Peyer's patch (tissue), 4 donors: ENCODE data around the gene MYBPC3. TPM values are rescaled to one million over a fixed set of nuclear protein-coding genes. Genes with fewer than 3 reads are reported as not detected.
A peak's percentile ranks its signal among the peaks of the same experiment; 100 is the strongest.
"Not testable (repeated sequence)": the region's sequence is repeated elsewhere in the genome, so short reads cannot be mapped to it uniquely, and the experiment has no call there.

ENCODE experiments used
- DNase-seq, 3 donors: peaks; one replicate each; pipeline ENCODE4 v3.0.0-alpha.2; 2017 to 2019
- H3K27ac ChIP-seq, 4 donors: fragments of 200-600 bp; sonication (generic); one replicate each; pipeline ENCODE4 v1.5.1; 2016 to 2019
- H3K27me3 ChIP-seq, 2 donors: fragments of 200-600 bp; sonication (generic); one replicate each; pipeline ENCODE4 v1.5.1; 2019
- H3K36me3 ChIP-seq, 3 donors: fragments of 200-600 bp; sonication (generic); one replicate each; pipeline ENCODE4 v1.5.1; 2016 to 2019
- H3K4me1 ChIP-seq, 4 donors: fragments of 200-600 bp; sonication (generic); one replicate each; pipeline ENCODE4 v1.5.1; 2016 to 2019
- H3K4me3 ChIP-seq, 4 donors: fragments of 200-600 bp; sonication (generic); 1 replicate in 3 of 4; 2 replicates in 1 of 4; pipeline ENCODE4 v1.5.1; 2016 to 2019; ENCODE audit warnings: mild to moderate bottlenecking in 1 of 4
- H3K9me3 ChIP-seq, 4 donors: fragments of 200-600 bp; sonication (generic); one replicate each; pipeline ENCODE4 v1.5.1; 2016 to 2019; ENCODE audit warnings: mild to moderate bottlenecking in 1 of 4
- CTCF ChIP-seq, 6 experiments: fragments of 450-650 bp in 4 of 6; fragments of 200-600 bp in 2 of 6; sonication (generic) in 1 of 6; IDR thresholded peaks; one replicate each; pipeline ENCODE4 v1.5.1; 2017 to 2019; ENCODE audit warnings: antibody characterized with exemption in 6 of 6, mild to moderate bottlenecking in 3 of 6, moderate library complexity in 1 of 6
- POLR2A ChIP-seq, 2 donors: fragments of 450-650 bp; IDR thresholded peaks; one replicate each; pipeline ENCODE4 v1.5.1; 2017; ENCODE audit warnings: antibody characterized with exemption in 2 of 2, mild to moderate bottlenecking in 2 of 2, moderate library complexity in 2 of 2
- total RNA-seq, 4 donors: library from RNA; depleted of rRNA; stranded (reverse); fragments of >200 nt; gene quantifications; one replicate each; pipeline ENCODE4 v1.1.0, GENCODE V29; 2016

The MYBPC3 gene
- total RNA-seq, 4 donors from 2014 or later, result not detected

GRCh38 chr11:47318166-47318565, 34.3 kb downstream of the MYBPC3 start:
- no peak for DNase-seq
- H3K4me3 ChIP-seq, result no peak overlapping the region
- no peaks in the 10 kb centered on the region for H3K27me3 ChIP-seq
- no peak for TF ChIP-seq POLR2A (IDR thresholded peaks at IDR 0.05)
- TF ChIP-seq CTCF (IDR thresholded peaks at IDR 0.05), result no peak
- H3K27ac ChIP-seq, result no peak overlapping the region
- no peaks in the 10 kb centered on the region for H3K9me3 ChIP-seq
- peaks cover 0 to 65% (median 0%) of the 10 kb centered on the region in 3 donors for H3K36me3 ChIP-seq
- no peaks in the 10 kb centered on the region for H3K4me1 ChIP-seq

GRCh38 chr11:47317064-47317828, 35.3 kb downstream of the MYBPC3 start:
- H3K27ac ChIP-seq, result no peak overlapping the region
- peaks cover 0 to 74% (median 0%) of the 10 kb centered on the region in 3 donors for H3K36me3 ChIP-seq
- H3K4me1 ChIP-seq, result no peaks in the 10 kb centered on the region
- TF ChIP-seq POLR2A (IDR thresholded peaks at IDR 0.05), result no peak
- TF ChIP-seq CTCF (IDR thresholded peaks at IDR 0.05), result no peak
- H3K27me3 ChIP-seq, result no peaks in the 10 kb centered on the region
- H3K9me3 ChIP-seq, result no peaks in the 10 kb centered on the region
- peak in 1 of 3 donors; percentile 30 for DNase-seq
- no peak overlapping the region for H3K4me3 ChIP-seq

GRCh38 chr11:47316501-47316900, 36.0 kb downstream of the MYBPC3 start:
- peaks cover 0 to 82% (median 0%) of the 10 kb centered on the region in 3 donors for H3K36me3 ChIP-seq
- H3K4me1 ChIP-seq, H3K9me3 ChIP-seq, H3K4me3 ChIP-seq, H3K27ac ChIP-seq, H3K27me3 ChIP-seq, DNase-seq: not testable (repeated sequence)

GRCh38 chr11:47314992-47315391, 37.5 kb downstream of the MYBPC3 start:
- no peaks in the 10 kb centered on the region for H3K27me3 ChIP-seq
- no peak for TF ChIP-seq CTCF (IDR thresholded peaks at IDR 0.05)
- no peak for TF ChIP-seq POLR2A (IDR thresholded peaks at IDR 0.05)
- DNase-seq, result no peak
- H3K36me3 ChIP-seq, result peaks cover 0 to 93% (median 0%) of the 10 kb centered on the region in 3 donors
- no peaks in the 10 kb centered on the region for H3K9me3 ChIP-seq
- no peak overlapping the region for H3K27ac ChIP-seq
- no peaks in the 10 kb centered on the region for H3K4me1 ChIP-seq
- no peak overlapping the region for H3K4me3 ChIP-seq

GRCh38 chr11:47308050-47308823, 44.3 kb downstream of the MYBPC3 start:
- TF ChIP-seq CTCF (IDR thresholded peaks at IDR 0.05), result no peak
- H3K27me3 ChIP-seq, result no peaks in the 10 kb centered on the region
- no peak for DNase-seq

GRCh38 chr11:47306484-47306844, 46.0 kb downstream of the MYBPC3 start:
- no peak overlapping the region for H3K27ac ChIP-seq

More at GRCh38 chr11:47308050-47308823, 44.3 kb downstream of the MYBPC3 start:
- peaks cover 0 to 4% (median under 1%) of the 10 kb centered on the region in 4 donors for H3K9me3 ChIP-seq
- H3K36me3 ChIP-seq, result peaks cover 0 to 97% (median 0%) of the 10 kb centered on the region in 3 donors
- H3K27ac ChIP-seq, result no peak overlapping the region
- H3K4me3 ChIP-seq, result no peak overlapping the region
- H3K4me1 ChIP-seq, result no peaks in the 10 kb centered on the region

More at GRCh38 chr11:47306484-47306844, 46.0 kb downstream of the MYBPC3 start:
- Histone ChIP-seq H3K4me3 (no peak overlapping the region), H3K9me3 (peaks cover 0 to 12% (median 2%) of the 10 kb centered on the region in 4 donors), H3K27me3 (no peaks in the 10 kb centered on the region), H3K36me3 (peaks cover 0 to 97% (median 0%) of the 10 kb centered on the region in 3 donors), H3K4me1 (no peaks in the 10 kb centered on the region)
- DNase-seq, result no peak
- no peak for TF ChIP-seq CTCF (IDR thresholded peaks at IDR 0.05)
- TF ChIP-seq POLR2A (IDR thresholded peaks at IDR 0.05), result no peak
